Hematopoietic multipotent progenitor cell treated with erythropoietin and hydrocortisone succinate and interleukin-3 and kit ligand, for 15 days (in vitro differentiated cells): Measurements from ENCODE around the gene ATP5PO.
"Not testable (repeated sequence)": the region's sequence is repeated elsewhere in the genome, so short reads cannot be mapped to it uniquely, and the experiment has no call there.

Experiments
- DNase-seq: peaks from one replicate; pipeline ENCODE4 v3.0.0-alpha.2; 2015; ENCODE audit warnings: low spot score

Gene ATP5PO

DNA sequence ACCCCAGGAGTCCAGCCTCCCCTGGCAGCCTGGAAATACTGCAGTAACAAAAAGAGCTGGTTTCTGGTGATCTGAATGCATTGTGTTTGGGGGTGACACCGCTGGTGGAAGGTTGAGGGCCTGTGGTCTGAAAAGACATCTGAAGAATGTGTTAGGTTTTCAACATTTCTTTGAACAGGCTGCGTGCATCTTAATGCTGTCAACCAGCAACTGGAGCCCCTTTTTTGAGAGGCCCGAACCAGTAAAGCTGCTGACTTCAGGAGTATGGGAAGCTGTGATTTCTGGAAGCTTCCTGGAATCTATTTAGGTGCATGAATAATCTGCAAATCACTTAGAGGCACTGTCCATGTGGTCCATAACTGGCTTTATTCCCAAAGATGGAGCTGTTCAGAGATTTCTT is 17.0 kb downstream of the ATP5PO start:
- no peak for DNase-seq

DNA sequence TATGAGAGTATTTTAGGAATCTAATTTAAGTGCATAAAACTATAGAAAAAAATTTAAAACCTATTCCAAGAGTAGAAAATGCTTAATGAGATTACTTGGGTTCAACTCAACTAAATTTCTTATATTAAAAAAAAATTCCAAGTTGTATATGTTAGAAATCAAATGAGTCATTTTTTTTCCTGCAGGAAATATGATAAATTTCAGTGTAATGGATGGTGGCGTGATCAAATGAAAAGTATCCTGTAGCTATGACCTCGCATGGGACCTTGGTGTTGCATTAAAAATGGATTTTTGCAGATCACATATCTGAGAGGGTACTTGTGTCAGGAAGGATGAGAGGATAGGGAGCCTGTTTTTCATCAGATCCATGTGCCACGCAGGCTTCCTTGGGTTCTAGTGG is 17.9 kb downstream of the ATP5PO start:
- no peak for DNase-seq

DNA sequence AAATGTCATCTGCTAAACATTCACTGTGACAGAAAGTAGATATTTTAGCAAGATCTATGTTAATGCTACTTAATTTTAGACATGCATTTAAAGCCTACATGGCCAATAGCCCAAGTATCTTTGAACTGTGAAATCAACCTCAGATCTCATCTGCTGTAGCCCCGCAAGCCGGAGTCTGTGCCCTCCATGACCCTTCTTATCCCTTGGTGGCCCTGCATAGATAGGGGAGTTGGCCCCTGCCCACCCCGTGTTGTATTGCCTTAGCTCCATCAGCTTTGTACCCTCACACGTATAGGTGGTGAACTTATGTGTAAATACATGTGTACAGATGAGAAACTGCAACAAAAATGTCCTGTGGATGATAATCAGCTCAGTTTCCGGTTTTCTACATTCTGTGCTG is 18.5 kb downstream of the ATP5PO start:
- no peak for DNase-seq

DNA sequence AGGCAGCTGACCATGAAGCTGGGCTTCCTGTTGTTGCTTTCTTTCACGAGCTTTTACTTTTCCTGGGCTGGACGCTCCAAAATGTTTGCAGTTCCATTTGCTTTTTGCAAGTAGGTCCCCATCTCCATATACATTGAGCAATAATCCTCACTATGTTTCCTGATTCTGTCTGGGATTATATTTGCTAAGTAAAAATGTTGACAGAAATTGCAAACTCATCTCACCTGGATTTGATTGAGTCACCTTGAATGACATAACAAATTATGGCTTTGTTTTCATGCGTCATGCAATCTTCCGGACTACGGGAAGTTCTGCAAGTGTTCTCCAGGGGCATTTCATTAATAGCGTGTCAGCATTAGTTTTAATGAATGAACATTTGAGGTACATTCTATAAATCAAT is 18.9 kb downstream of the ATP5PO start:
- no peak for DNase-seq

DNA sequence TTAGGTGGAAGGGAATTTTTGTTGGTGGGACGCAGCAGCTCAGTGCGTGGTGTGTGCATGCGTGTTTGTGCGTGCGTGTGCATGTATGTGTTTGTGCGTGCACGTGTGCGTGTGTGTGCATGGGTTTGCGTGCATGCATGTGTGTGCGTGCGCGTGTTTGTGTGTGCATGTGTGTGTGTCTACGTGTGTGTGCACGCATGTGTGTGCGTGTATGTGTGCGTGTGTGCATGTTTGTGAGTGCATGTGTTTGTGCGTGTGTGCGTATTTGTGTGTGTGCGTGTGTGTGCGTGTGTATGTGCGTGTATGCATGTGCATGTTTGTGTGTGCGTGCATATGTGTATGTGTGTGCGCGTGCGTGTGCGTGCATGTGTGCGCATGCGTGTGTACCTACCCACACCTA is 20.2 kb downstream of the ATP5PO start:
- no peak for DNase-seq

DNA sequence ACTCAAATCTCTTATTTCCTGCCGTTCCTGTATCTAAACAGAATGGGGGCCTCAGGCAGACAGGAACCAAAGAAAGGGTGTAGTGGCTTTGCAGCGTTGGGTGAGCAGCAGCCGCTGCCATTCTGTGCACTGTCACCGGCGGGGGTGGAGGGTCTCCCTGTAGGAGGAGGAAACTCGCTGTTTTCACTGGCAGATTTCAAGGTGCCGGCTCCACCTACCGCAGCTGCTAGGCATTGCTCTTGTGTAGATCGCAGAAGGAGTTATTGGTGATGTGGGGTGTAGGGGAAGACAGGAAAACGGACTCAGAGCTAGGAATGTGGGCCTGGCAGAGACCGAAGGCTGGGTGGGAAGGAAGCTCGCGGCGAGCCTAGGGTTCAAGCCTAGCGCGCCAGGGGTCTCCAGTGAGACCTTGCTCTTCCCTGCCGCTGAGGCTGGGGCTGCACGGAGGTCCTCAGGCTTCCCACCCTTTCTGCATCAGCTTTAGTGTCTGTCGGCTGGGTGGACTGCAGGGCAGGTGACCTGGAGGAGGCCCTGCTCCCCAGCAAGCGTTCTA is 20.8 kb downstream of the ATP5PO start:
- no peak for DNase-seq

DNA sequence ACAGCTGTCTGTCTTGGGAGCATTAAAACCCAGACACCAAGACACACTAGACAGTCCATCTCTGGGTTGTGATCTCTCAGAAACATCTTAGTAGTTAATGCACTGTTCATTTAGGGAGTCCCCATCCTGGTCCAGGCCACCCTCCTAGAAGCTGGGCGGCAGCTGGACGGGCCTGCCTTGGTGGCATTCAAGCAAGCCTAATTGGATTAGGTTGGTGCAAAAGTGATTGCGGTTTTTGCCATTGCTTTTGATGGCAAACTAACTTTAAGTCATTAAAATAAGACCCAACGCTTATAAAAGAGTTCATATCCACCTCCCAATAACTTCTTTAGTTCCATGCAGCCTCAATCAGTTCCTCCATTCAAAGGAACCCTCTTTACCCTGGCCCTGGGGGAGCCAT is 21.7 kb downstream of the ATP5PO start:
- no peak for DNase-seq

DNA sequence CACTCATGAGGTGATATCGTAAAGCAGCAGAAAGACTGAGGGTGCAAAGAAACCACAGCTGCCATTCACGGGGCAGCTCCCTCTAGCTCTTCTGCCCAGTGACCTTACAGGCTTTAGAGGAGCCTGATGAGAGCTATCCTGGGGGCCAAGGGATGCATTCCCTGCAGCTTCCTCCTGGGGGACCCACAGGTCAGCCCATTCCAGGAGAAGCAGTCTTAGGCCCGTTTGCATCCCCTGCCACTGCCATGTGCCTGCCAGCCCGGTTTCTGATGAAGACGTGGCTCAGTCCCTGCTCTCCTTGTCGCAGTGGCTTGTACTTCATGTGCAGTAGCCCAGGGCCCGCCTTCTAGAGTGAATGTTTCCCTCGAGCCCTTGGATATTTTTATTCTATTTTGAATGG is 22.8 kb downstream of the ATP5PO start:
- no peak for DNase-seq

DNA sequence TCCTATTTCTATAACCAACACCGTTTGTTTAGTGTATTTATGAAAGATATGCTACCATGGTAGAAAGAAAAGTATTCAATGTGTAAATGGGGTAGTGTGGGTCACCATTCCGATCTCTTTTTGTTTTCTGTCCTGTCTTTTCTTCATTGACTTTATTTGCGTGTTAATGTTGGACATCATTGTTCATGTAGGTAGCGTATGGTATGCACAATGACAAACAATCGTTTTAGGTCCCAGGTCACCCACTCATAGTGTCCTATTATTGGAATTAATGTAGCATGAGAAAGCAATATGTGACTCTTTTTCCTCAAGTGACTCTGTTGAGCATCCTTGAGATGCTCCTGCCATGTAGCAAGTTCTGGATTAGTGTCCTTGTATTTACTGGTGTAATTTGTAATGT is 25.4 kb downstream of the ATP5PO start:
- no peak for DNase-seq

DNA sequence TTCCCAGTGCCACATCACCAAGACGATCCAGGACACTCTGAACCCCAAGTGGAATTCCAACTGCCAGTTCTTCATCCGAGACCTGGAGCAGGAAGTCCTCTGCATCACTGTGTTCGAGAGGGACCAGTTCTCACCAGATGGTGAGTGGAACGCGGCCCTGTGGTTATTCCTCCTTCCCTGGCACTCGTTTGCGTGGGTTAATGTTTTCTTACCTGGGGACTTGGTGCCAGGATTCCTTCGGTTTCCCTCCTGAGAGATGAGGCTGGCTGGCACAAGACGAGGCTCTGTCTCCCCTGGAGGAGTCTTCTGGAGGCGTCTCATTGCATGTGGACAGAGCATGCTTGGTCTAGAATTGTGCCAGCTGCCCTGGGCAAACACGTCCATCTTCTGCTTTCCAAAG is 29.3 kb downstream of the ATP5PO start:
- no peak for DNase-seq

DNA sequence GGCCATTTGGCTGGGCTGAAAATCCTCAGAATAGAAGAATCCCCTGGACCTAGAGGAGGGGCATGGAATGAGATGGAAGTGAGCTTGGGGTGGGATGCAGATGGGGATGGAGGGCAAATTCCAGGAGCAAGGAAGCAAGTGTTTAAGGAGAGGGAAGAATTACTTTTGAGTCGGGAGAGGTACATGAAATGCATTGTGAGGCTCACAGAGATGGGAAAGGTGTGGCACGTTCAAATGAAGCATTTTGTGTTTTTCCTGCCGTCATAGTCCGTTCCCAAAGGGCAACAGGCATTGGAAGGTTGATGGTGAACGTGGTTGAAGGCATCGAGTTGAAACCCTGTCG is 30.5 kb downstream of the ATP5PO start:
- DNase-seq: no peak

DNA sequence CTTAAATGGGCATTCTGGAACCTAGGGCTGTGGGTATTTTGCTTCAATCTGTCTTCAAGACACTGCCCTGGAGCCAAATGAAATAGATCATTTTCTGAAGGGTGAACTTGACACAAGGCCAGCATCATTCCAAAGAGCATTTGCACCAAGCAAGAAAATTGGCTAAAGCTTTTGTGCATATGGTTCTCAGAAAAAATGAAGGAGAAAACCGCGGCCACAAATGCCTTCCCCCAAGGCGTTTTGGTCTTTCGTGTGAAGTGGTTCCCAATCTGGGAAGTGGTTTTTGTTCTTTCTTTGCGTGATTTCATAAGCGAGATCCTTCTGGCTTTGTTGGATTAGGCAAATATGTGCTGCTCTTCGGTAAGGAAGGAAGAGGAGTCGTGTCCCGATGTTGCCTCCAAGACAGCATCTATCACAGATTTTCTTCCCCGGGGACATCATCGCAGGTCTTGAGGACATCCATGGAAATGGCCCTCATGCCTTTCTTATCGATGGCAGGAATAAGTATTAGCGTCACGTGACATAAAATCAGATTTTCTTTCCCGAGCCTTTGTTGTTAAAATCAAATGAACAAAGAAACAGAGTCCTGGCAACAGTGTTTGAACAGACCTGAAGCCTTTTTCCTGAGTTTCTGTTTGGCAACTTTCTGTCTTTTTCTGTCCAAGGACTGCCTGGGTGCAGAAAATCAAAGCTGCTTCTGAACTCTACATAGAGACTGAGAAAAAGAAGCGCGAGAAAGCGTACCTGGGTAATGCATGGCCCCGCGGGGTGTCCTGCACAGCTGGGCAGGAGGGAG is 31.0 kb downstream of the ATP5PO start:
- no peak for DNase-seq

DNA sequence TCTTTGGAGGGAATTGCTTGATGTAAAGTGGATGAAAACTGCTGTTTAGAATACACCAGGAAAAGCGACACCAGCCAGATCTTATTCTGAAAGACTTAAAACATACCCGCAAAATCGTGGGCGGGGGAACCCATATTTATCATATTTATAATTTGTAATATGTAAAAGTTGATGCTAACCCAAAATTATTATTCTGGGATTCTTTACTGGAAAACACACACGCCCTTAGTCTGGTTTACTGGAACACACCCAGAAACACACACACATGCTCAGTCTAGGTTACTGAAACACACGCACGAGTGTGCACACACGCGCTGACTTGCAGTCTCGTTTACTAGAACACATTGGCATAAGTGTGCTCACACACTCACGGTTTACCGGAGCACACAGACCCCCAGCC is 32.5 kb downstream of the ATP5PO start:
- DNase-seq: no peak

DNA sequence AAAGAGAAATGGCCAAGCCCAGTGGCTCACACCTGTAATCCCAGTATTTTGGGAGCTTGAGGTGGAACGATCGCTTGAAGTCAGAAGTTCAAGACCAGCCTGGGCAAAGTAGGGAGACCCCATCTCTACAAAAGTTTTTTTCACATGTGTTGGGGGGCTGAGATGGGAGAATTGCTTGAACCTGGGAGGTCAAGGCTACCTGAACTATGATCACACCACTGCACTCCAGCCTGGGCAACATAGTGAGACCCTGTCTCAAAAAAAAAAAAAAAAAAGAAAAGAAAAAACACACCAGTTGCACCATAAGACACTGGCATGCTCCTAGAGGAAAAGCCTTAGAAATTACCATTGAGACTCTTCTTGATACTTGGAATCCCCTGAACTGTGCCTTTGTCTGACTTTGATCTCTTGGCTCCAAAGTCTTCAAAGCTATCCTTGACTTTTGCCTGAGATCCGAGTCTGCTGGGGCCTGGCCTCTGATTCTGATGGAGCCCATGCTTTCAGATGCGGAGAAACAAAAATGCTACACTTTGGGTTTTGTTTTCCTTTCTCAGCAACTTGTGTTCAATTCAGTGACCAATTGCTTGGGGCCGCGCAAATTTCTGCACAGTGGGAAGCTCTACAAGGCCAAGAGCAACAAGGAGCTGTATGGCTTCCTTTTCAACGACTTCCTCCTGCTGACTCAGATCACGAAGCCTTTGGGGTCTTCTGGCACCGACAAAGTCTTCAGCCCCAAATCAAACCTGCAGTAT is 33.7 kb downstream of the ATP5PO start:
- DNase-seq: no peak

DNA sequence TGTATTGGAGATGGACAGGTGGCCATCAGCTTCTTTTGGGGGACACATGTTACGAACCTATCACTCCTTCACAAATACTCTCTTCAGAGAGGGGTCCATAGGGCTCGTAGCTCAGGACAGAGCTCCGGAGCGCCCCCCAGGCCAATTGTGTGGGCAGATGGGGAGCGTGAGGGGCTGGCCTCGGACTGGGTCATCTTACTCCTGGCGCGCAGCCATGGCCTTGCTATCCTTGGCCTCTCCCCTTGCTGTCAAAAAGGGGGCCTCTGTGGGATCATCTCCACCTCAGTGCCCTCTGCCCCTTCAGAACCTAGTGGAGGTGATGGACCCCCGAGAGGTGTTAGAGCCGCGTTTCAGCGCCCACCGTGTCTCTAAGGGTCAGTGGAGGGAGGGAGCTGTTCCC is 35.0 kb downstream of the ATP5PO start:
- no peak for DNase-seq

DNA sequence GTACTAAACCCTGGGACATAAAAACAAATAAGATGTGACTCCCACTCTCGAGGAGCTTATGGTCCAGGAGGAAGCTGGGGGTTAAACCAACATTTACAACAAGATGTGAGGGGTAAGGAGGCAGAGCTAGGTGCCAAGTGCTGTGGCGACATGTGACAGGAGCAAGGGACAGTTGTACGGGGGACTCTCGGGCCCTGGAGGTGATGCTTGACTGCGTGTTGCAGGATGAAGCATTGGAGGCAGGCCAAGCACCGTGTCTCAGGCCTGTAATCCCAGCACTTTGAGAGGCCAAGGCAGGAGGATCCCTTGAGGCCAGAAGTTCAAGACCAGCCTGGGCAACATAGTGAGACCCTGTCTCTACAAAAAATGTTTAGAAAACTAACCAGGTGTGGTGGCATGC is 36.8 kb downstream of the ATP5PO start:
- DNase-seq: no peak

DNA sequence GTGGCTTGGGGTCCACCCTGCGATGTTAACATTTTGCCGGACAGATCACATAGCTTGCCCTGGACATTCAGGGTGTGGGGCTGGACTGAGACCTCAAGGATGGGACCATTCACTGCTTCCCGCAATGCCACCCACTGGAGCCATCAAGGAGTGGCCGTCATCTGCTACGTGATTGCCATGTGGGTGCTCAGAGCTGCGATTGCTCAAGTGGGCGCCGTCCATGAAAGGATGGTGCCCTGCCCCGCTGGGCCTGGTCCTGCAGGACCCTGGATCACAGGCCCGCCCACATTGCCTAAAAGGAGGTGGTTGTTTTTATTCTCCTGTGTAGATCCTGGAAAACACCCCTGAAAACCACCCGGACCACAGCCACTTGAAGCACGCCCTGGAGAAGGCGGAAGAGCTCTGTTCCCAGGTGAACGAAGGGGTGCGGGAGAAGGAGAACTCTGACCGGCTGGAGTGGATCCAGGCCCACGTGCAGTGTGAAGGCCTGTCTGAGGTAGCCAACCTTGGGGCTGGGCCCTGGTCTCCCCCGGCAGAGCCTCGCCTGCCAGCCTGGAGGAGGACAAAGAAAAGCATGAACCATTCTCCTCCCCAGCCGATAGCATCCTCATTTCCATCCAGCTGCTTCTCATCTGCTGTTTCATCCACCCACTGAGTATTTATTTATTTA is 40.4 kb downstream of the ATP5PO start:
- no peak for DNase-seq

DNA sequence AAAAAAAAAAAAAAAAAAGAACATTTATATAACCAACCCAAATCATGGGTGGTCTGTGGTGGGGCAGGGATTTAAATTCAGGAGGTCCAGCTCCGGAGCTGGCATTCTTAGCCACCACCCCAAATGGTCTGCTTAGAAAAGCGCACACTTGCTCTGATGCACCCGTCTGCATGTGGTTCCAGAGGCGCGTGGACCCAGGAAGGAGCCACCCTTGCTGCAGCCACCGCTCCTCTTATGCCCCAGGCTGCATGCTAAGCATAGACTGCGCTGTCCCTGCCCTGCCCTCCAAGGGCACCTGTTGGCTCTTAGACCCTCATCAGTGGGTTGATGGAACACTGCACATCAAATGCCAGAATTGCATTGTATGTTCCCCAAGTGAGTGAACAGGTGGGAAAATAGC is 41.4 kb downstream of the ATP5PO start:
- no peak for DNase-seq

DNA sequence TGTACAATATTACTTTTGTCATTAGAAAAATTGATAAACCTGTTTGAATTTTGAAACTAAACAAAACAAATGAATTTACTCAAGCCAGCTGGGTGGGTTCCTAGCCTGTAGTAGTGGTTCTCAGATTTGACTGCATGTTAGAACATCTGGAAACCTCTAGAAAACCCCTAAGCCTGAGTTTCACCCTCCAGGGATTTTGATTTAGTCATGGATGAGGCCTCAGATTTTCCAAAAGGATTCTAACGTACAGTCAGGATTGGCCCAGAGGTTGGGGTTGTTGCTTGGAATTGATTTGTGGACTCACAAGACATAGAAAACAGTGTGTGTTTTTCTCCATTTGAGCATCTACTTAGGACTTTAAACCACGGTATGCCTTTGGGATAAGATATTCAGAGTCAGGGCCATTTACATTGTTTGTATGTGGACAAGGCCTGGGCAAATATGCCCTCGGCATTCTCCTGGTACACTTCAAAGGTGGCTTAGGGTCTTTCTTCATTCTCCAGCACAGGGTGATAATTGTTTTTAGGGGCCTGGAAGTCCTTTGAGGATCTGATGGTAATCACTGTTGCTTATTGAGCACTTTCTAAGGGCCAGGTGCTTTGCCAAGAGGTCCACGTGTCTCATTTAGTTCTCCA is 42.6 kb downstream of the ATP5PO start:
- DNase-seq: no peak

DNA sequence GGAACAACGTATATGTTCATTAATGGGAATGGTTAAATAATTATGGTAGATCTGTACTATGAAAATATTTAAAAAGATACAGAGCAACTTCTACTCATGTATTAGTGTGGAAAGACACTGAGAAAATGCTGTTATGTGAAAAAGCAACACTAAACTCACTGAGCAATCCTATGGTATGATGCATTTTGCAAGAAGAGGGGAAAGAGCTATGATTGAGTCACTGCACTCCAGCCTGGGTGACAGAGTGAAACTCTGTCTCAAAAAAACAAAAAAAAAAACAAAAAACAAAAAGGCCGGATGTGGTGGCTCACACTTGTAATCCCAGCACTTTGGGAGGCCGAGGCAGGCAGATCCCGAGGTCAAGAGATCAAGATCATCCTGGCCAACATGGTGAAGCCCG is 44.4 kb downstream of the ATP5PO start:
- no peak for DNase-seq

DNA sequence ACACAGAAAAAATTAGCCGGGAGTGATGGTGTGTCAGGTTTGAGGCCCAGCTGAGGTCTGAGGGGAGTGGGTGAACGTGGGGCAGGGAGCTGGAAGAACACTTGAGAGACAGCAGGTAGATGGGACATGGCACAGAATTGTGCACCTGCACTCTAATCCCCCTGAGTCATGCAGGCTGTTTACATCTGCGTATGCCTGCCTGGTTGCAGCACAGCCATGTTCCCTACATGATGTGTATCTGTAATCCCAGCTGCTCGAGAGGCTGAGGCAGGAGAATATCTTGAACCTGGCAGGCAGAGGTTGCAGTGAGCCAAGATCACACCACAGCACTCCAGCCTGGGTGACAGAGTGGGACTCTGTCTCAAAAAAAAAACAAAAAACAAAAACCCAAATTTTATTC is 44.8 kb downstream of the ATP5PO start:
- no peak for DNase-seq

DNA sequence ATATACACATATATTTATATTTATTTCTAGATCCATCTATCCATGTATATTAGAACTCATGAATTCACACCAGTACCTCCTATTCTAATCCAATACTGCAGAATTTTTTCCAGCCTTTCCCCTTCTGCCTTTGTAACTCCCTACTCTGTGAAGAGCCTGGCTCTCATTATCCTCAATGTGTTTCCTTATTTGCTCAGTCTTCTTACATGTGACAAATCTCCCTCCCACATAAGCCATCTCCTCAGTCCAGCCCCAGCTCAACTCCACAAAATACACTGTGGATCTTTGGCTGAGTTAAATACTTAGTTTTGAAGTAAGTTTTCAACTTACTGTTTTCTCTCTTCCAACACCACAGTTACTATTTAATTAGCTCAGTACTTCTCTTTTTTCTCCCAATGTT is 45.7 kb downstream of the ATP5PO start:
- no peak for DNase-seq

DNA sequence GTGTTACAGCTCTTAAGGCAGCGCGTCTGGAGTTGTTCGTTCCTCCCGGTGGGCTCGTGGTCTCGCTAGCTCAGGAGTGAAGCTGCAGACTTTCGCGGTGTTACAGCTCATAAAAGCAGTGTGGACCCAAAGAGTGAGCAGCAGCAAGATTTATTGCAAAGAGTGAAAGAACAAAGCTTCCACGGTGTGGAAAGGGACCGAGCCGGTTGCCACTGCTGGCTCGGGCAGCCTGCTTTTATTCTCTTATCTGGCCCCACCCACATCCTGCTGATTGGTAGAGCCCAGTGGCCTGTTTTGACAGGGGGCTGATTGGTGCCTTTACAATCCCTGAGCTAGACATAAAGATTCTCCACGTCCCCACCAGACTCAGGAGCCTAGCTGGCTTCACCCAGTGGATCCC is 47.7 kb downstream of the ATP5PO start:
- DNase-seq: not testable (repeated sequence)
